Fibroblast of lung (primary cell): ENCODE results near the gene FAM107B. TPM values are rescaled to one million over a fixed set of nuclear protein-coding genes. Genes with fewer than 3 reads are reported as not detected.
A peak's percentile ranks its signal among the peaks of the same experiment; 100 is the strongest.

Experiments
- DNase-seq, 2 donors: peaks; one replicate each; pipeline versions ENCODE4 v3.0.0 to v3.0.0-alpha.2; 2010; ENCODE audit warnings: low read depth in 2 of 2
- H2AFZ ChIP-seq: 2 replicates; pipeline ENCODE4 v1.5.1; 2012; ENCODE audit warnings: low read length, control low read depth, inconsistent platforms
- H3K27ac ChIP-seq: 2 replicates; pipeline ENCODE4 v1.5.1; 2011; ENCODE audit warnings: low read length, control low read depth; ENCODE audit not compliant: insufficient read depth
- H3K27me3 ChIP-seq: 2 replicates; pipeline ENCODE4 v1.5.1; 2011; ENCODE audit warnings: mild to moderate bottlenecking, low read length; ENCODE audit not compliant: control insufficient read depth, insufficient read depth
- H3K36me3 ChIP-seq: 2 replicates; pipeline ENCODE4 v1.5.1; 2011; ENCODE audit warnings: low read length; ENCODE audit not compliant: control insufficient read depth, insufficient read depth
- H3K4me1 ChIP-seq: 2 replicates; pipeline ENCODE4 v1.5.1; 2011; ENCODE audit warnings: low read length; ENCODE audit not compliant: control insufficient read depth, insufficient read depth; ENCODE audit errors: extremely low read depth
- H3K4me2 ChIP-seq: 2 replicates; pipeline ENCODE4 v1.5.1; 2011; ENCODE audit warnings: low read length, control low read depth; ENCODE audit not compliant: insufficient read depth; ENCODE audit errors: extremely low read depth
- H3K4me3 ChIP-seq, 4 experiments: fragments of 200-600 bp in 1 of 4; sonication (generic) in 1 of 4; replicated peaks in 1 of 4; 2 replicates each; pipeline ENCODE4 v1.5.1; 2011 to 2016; ENCODE audit warnings: low read length in 4 of 4, low read depth in 3 of 4, mild to moderate bottlenecking in 3 of 4, control low read depth in 2 of 4, inconsistent platforms in 1 of 4, mixed read lengths in 1 of 4; ENCODE audit not compliant: insufficient read depth in 1 of 4; ENCODE audit errors: control extremely low read depth in 1 of 4
- H3K79me2 ChIP-seq: 2 replicates; pipeline ENCODE4 v1.5.1; 2012; ENCODE audit warnings: mild to moderate bottlenecking, low read length, inconsistent platforms; ENCODE audit not compliant: control insufficient read depth, insufficient read depth
- H3K9ac ChIP-seq: 2 replicates; pipeline ENCODE4 v1.5.1; 2011; ENCODE audit warnings: mild to moderate bottlenecking, low read length, control low read depth; ENCODE audit not compliant: insufficient read depth
- H3K9me3 ChIP-seq: 2 replicates; pipeline ENCODE4 v1.5.1; 2012; ENCODE audit warnings: low read depth, low read length; ENCODE audit not compliant: control insufficient read depth, insufficient read depth
- H4K20me1 ChIP-seq: 2 replicates; pipeline ENCODE4 v1.5.1; 2011; ENCODE audit warnings: low read length; ENCODE audit not compliant: control insufficient read depth, insufficient read depth; ENCODE audit errors: extremely low read depth
- EZH2 ChIP-seq: IDR thresholded peaks from 2 replicates; pipeline ENCODE4 v1.5.1; 2012; ENCODE audit warnings: low read length, control low read depth, mild to moderate bottlenecking; ENCODE audit errors: missing control alignments
- polyA plus RNA-seq, 2 donors: library from polyadenylated mRNA; depleted of rRNA in 1 of 2; stranded (reverse) in 1 of 2; unstranded in 1 of 2; fragments of >200 nt; gene quantifications; 2 replicates each; pipeline ENCODE4 v1.2.1, GENCODE V29; 2011 to 2012; ENCODE audit warnings: missing spikeins in 1 of 2
- total RNA-seq: library from RNA; depleted of rRNA; stranded (reverse); fragments of >200 nt; gene quantifications from 2 replicates; pipeline ENCODE4 v1.2.1, GENCODE V29; 2014
- TF ChIP-seq, protein P1 (sequence below), 2 donors: IDR thresholded peaks in 1 of 2; conservative IDR thresholded peaks in 1 of 2; 1 replicate in 1 of 2; 2 replicates in 1 of 2; pipeline ENCODE4 v1.5.1; 2011 to 2012; ENCODE audit warnings: low read length in 2 of 2, control low read depth in 1 of 2, inconsistent platforms in 1 of 2, low read depth in 1 of 2, mild to moderate bottlenecking in 1 of 2

Gene FAM107B
- total and polyA plus RNA-seq, 2 donors (not counting 1 experiment from before 2014, with no cell fraction given), result 29.0 to 36.0 TPM

DNA sequence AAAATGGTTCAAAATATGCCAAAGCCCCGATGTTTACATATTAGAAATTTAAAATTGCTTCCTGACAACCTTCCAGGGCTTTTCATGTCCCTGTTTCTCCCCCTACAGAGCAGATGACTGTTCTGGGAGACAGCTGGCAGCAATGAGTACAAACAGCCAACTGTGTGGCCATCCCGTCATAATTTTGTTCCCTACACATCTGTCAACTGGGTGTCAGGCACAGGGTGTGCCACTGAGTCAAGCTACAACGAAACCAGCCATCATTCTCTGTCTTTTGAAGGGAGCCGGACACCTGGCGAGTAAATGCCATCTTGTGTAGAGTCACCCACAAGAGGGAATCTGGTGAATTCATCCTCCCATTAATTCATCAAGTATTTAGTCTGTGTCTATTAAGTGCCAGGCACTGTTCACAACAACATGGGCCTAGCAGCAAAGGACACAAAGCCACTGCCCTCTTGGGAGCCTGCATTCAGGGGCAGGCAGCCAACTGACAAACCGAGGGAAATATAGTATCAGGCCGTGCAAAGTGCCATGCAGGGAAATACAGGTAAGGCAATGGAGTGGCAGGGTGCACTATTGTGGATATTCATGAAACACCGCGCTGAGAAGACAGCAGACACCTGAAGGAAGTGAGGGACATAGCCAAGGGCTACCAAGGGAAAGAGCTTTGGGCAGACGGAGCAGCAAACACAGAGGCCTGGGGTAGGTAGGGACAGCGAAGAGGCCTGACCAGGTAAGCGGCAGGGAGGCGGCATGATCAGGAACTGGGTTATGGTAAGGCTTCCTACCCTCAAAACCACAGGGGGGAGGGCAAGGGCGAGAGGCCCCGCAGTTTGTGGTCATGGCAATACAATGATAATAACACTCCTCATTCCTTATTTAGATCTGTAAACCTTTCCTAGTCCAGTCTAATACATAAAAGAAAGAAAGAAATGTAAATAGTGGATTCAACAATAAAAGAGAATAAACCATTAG is 213.6 kb downstream of the FAM107B start:
- Histone ChIP-seq H3K27me3 (no peaks in the 10 kb centered on the region), H3K36me3 (no peaks in the 10 kb centered on the region), H3K4me3 (no peak overlapping the region), H2AFZ (no peak overlapping the region), H3K4me1 (peaks cover 3% of the 10 kb centered on the region), H3K4me2 (no peak overlapping the region), H3K79me2 (peaks cover 60% of the 10 kb centered on the region), H3K9me3 (no peaks in the 10 kb centered on the region), H3K27ac (no peak overlapping the region), H4K20me1 (no peaks in the 10 kb centered on the region), H3K9ac (no peak overlapping the region)
- TF ChIP-seq, protein P1, sequence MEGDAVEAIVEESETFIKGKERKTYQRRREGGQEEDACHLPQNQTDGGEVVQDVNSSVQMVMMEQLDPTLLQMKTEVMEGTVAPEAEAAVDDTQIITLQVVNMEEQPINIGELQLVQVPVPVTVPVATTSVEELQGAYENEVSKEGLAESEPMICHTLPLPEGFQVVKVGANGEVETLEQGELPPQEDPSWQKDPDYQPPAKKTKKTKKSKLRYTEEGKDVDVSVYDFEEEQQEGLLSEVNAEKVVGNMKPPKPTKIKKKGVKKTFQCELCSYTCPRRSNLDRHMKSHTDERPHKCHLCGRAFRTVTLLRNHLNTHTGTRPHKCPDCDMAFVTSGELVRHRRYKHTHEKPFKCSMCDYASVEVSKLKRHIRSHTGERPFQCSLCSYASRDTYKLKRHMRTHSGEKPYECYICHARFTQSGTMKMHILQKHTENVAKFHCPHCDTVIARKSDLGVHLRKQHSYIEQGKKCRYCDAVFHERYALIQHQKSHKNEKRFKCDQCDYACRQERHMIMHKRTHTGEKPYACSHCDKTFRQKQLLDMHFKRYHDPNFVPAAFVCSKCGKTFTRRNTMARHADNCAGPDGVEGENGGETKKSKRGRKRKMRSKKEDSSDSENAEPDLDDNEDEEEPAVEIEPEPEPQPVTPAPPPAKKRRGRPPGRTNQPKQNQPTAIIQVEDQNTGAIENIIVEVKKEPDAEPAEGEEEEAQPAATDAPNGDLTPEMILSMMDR (conservative IDR thresholded peaks at IDR 0.05 in 1 of 2, IDR thresholded peaks at IDR 0.05 in 1 of 2; ENCODE audit: low read depth in 1 of 2, low read length in 2 of 2), result no peak
- no peak for TF ChIP-seq EZH2
- no peak for DNase-seq

GRCh38 chr10:14560274-14560673 is 214.4 kb downstream of the FAM107B start:
- peak; percentile 38 to 65 for DNase-seq
- no peak for TF ChIP-seq EZH2
- TF ChIP-seq, protein P1 (conservative IDR thresholded peaks at IDR 0.05 in 1 of 2, IDR thresholded peaks at IDR 0.05 in 1 of 2; ENCODE audit: low read depth in 1 of 2, low read length in 2 of 2), result no peak
- no peak overlapping the region for H3K27ac ChIP-seq

DNA sequence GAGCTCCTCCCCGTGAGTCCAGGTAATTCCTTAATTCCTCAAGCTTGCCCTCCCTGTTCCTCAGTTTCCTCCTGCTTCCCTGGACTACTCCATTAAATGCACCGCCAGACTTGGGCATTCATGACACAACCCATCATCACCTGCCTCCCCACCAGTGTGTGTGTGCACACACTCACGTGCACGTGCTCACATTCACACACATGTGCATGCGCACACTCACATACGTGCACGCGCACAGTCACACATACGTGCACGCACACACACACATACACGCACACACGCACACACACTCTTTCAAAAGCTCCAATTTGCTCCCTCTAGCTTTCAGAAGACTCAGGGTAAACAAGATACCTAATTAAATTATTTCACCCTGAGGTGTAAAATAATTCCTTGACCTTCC is 216.7 kb downstream of the FAM107B start:
- no peak for DNase-seq
- Histone ChIP-seq H3K4me1 (peaks cover 5% of the 10 kb centered on the region), H4K20me1 (no peaks in the 10 kb centered on the region), H3K9ac (no peak overlapping the region), H3K9me3 (no peaks in the 10 kb centered on the region), H2AFZ (no peak overlapping the region), H3K4me2 (no peak overlapping the region), H3K27me3 (no peaks in the 10 kb centered on the region), H3K4me3 (no peak overlapping the region), H3K79me2 (peaks cover 64% of the 10 kb centered on the region), H3K36me3 (no peaks in the 10 kb centered on the region), H3K27ac (no peak overlapping the region)
- TF ChIP-seq, protein P1 (conservative IDR thresholded peaks at IDR 0.05 in 1 of 2, IDR thresholded peaks at IDR 0.05 in 1 of 2; ENCODE audit: low read depth in 1 of 2, low read length in 2 of 2), result no peak
- no peak for TF ChIP-seq EZH2

More at GRCh38 chr10:14560274-14560673, 214.4 kb downstream of the FAM107B start:
- H3K27me3 ChIP-seq, result no peaks in the 10 kb centered on the region
- H4K20me1 ChIP-seq, result no peaks in the 10 kb centered on the region
- no peak overlapping the region for H2AFZ ChIP-seq
- no peak overlapping the region for H3K4me2 ChIP-seq
- no peaks in the 10 kb centered on the region for H3K9me3 ChIP-seq
- H3K36me3 ChIP-seq, result no peaks in the 10 kb centered on the region
- no peak overlapping the region for H3K4me3 ChIP-seq
- H3K9ac ChIP-seq, result no peak overlapping the region
- peaks cover 5% of the 10 kb centered on the region for H3K4me1 ChIP-seq
- peaks cover 62% of the 10 kb centered on the region for H3K79me2 ChIP-seq
